DND-41 (cell line): ENCODE data around the gene SLC25A21.

Source experiments
- ATAC-seq: fragments of 200-7000 bp; cut with Tn5 transposase; 3 replicates; pipeline ENCODE4 v1.9.1; 2021; ENCODE audit warnings: low read depth; ENCODE audit not compliant: insufficient read depth
- DNase-seq: peaks from one replicate; pipeline ENCODE4 v3.0.0-alpha.2; 2020
- H2AFZ ChIP-seq: 2 replicates; pipeline ENCODE4 v1.6.0; 2012; ENCODE audit warnings: low read depth, low read length
- H3K27ac ChIP-seq: 2 replicates; pipeline ENCODE4 v1.5.1; 2012; ENCODE audit warnings: low read length, inconsistent platforms
- H3K27me3 ChIP-seq: fragments of 200-600 bp; sonication (generic); 2 replicates; pipeline ENCODE4 v1.6.0; 2012; ENCODE audit warnings: low read length, mild to moderate bottlenecking, inconsistent platforms; ENCODE audit not compliant: insufficient read depth, poor library complexity
- H3K36me3 ChIP-seq: 2 replicates; pipeline ENCODE4 v1.5.1; 2012; ENCODE audit warnings: low read length, inconsistent platforms; ENCODE audit not compliant: insufficient read depth
- H3K4me1 ChIP-seq: 2 replicates; pipeline ENCODE4 v1.5.1; 2012; ENCODE audit warnings: mild to moderate bottlenecking, low read length; ENCODE audit not compliant: insufficient read depth
- H3K4me2 ChIP-seq: 2 replicates; pipeline ENCODE4 v1.6.0; 2012; ENCODE audit warnings: mild to moderate bottlenecking, moderate library complexity, low read length, inconsistent platforms; ENCODE audit not compliant: insufficient read depth
- H3K4me3 ChIP-seq, 2 experiments: fragments of 200-600 bp in 1 of 2; shearing (Covaris generic) in 1 of 2; 2 replicates each; pipeline ENCODE4 v1.5.1; 2012 to 2016; ENCODE audit warnings: inconsistent platforms in 2 of 2, low read length in 2 of 2, mild to moderate bottlenecking in 2 of 2, low read depth in 1 of 2, moderate library complexity in 1 of 2
- H3K79me2 ChIP-seq: 2 replicates; pipeline ENCODE4 v1.6.0; 2012; ENCODE audit warnings: low read length, inconsistent platforms; ENCODE audit not compliant: insufficient read depth
- H3K9ac ChIP-seq: 2 replicates; pipeline ENCODE4 v1.6.0; 2012; ENCODE audit warnings: low read depth, mild to moderate bottlenecking, inconsistent platforms, low read length, moderate library complexity
- H3K9me3 ChIP-seq: 2 replicates; pipeline ENCODE4 v1.5.1; 2012; ENCODE audit warnings: low read length, moderate library complexity, mild to moderate bottlenecking, inconsistent platforms; ENCODE audit not compliant: insufficient read depth, severe bottlenecking
- H4K20me1 ChIP-seq: 2 replicates; pipeline ENCODE4 v1.6.0; 2012; ENCODE audit warnings: low read length; ENCODE audit not compliant: insufficient read depth
- EZH2 ChIP-seq: IDR thresholded peaks from 3 replicates; pipeline ENCODE4 v1.6.1; 2012; ENCODE audit warnings: borderline replicate concordance, low read depth, mild to moderate bottlenecking, moderate library complexity, low read length, inconsistent platforms; ENCODE audit not compliant: severe bottlenecking
- TF ChIP-seq, protein P1 (sequence below): IDR thresholded peaks from 2 replicates; pipeline ENCODE4 v1.5.1; 2012; ENCODE audit warnings: borderline replicate concordance, low read length, moderate library complexity, mild to moderate bottlenecking; ENCODE audit not compliant: poor library complexity, severe bottlenecking; ENCODE audit errors: extremely low read depth

SLC25A21 gene

DNA sequence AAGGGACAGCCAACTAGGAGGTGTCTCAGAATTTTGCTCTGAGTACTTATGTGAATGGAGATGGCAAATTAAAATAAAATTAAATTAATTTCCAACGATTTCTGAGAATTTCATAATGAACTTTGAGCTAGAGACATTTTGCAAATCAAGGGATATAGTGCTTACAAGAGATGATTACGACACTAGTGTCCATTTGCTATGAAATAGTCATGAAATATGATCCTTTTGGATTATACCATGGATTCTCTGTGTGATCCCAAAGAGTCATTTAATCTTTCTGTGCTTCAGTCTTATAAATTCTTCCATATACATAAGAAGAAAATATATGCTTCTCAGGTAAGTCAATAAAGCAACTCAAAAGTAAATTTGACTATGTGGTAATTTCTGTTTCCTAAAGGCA is 240.6 kb downstream of the SLC25A21 start:
- Histone ChIP-seq H3K4me1 (peaks cover 7% of the 10 kb centered on the region), H3K27ac (no peak overlapping the region), H3K27me3 (no peaks in the 10 kb centered on the region), H2AFZ (no peak overlapping the region), H3K9me3 (no peaks in the 10 kb centered on the region), H3K36me3 (no peaks in the 10 kb centered on the region), H4K20me1 (no peaks in the 10 kb centered on the region), H3K9ac (no peak overlapping the region), H3K4me3 (no peak overlapping the region), H3K4me2 (no peak overlapping the region), H3K79me2 (no peaks in the 10 kb centered on the region)
- ATAC-seq (no peak), DNase-seq (no peak)
- TF ChIP-seq, protein P1, sequence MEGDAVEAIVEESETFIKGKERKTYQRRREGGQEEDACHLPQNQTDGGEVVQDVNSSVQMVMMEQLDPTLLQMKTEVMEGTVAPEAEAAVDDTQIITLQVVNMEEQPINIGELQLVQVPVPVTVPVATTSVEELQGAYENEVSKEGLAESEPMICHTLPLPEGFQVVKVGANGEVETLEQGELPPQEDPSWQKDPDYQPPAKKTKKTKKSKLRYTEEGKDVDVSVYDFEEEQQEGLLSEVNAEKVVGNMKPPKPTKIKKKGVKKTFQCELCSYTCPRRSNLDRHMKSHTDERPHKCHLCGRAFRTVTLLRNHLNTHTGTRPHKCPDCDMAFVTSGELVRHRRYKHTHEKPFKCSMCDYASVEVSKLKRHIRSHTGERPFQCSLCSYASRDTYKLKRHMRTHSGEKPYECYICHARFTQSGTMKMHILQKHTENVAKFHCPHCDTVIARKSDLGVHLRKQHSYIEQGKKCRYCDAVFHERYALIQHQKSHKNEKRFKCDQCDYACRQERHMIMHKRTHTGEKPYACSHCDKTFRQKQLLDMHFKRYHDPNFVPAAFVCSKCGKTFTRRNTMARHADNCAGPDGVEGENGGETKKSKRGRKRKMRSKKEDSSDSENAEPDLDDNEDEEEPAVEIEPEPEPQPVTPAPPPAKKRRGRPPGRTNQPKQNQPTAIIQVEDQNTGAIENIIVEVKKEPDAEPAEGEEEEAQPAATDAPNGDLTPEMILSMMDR = no peak
- TF ChIP-seq EZH2 = no peak

DNA sequence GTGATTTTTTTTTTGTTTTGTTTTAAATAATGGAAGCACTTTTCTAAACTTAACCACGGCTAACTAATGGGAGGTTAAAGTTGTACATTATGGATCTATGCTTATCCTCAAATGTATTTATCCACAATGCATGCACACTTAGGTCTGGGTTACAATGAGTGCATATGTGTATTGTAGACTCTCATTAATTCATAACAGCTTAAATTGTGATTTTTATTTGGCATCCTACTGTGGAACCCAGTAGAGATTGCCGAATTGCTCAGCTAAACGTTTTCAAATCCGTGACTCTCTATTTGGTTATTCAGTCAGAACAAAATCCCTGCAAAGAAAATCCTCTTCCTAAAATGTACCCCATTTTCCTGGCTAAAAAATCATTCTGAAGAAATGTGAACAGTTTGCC is 244.0 kb downstream of the SLC25A21 start:
- Histone ChIP-seq H3K9ac (no peak overlapping the region), H3K36me3 (no peaks in the 10 kb centered on the region), H3K27ac (no peak overlapping the region), H3K4me3 (no peak overlapping the region), H3K4me1 (peaks cover 5% of the 10 kb centered on the region), H4K20me1 (no peaks in the 10 kb centered on the region), H3K27me3 (no peaks in the 10 kb centered on the region), H3K79me2 (no peaks in the 10 kb centered on the region), H3K9me3 (no peaks in the 10 kb centered on the region), H2AFZ (no peak overlapping the region), H3K4me2 (no peak overlapping the region)
- ATAC-seq (no peak), DNase-seq (no peak)
- no peak for TF ChIP-seq EZH2
- TF ChIP-seq, protein P1 = no peak

DNA sequence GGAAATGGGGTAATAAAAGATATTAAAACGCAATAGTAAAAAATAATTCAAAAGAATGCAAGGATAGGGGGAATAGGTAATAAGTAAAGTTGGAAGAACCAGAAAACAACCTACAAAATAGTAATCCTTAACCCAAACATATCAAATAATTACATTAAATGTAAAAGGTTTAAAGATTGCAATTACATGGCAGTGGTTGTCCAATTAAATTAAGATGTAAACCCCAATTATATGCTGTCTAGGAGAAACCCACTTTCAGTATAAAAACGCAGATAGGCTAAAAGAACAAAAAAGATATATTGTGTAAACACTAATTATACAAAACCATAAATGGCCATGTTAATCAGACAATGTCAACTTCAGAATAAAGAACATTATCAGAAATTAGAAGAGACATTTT is 247.3 kb downstream of the SLC25A21 start:
- H3K79me2 ChIP-seq = no peaks in the 10 kb centered on the region
- H3K9me3 ChIP-seq = no peaks in the 10 kb centered on the region
- no peak for TF ChIP-seq EZH2
- TF ChIP-seq, protein P1 = no peak
- H3K4me2 ChIP-seq = no peak overlapping the region
- H3K4me1 ChIP-seq = no peaks in the 10 kb centered on the region
- H3K27me3 ChIP-seq = no peaks in the 10 kb centered on the region
- no peaks in the 10 kb centered on the region for H4K20me1 ChIP-seq
- H3K36me3 ChIP-seq = no peaks in the 10 kb centered on the region
- no peak overlapping the region for H2AFZ ChIP-seq
- no peak overlapping the region for H3K4me3 ChIP-seq
- DNase-seq = no peak
- no peak overlapping the region for H3K27ac ChIP-seq
- ATAC-seq = no peak
- H3K9ac ChIP-seq = no peak overlapping the region

DNA sequence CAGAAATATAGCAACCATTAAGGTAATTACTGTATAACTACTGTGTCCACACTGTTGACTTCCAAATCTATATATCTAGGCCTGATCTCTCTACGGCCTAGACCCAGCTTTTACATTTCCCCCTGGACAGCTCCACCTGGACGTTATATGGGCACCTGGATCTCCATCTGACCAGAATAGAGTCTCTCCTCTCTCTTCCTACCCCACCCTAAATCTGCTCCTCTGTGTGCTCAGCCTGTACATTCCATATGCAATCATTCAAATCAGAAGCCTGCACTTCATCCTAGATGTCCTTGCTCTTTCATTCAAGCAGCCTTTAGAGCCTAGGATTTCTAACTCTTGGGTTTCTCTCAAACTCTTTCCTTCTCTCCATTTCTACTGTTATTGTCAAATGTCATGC is 255.7 kb downstream of the SLC25A21 start:
- no peak overlapping the region for H3K4me2 ChIP-seq
- TF ChIP-seq, protein P1 = no peak
- TF ChIP-seq EZH2 = no peak
- H3K36me3 ChIP-seq = no peaks in the 10 kb centered on the region
- H3K27ac ChIP-seq = no peak overlapping the region
- H2AFZ ChIP-seq = no peak overlapping the region
- no peaks in the 10 kb centered on the region for H3K9me3 ChIP-seq
- no peak for DNase-seq
- H3K27me3 ChIP-seq = no peaks in the 10 kb centered on the region
- no peaks in the 10 kb centered on the region for H3K79me2 ChIP-seq
- H4K20me1 ChIP-seq = no peaks in the 10 kb centered on the region
- no peak for ATAC-seq
- no peak overlapping the region for H3K4me3 ChIP-seq
- H3K9ac ChIP-seq = no peak overlapping the region
- no peaks in the 10 kb centered on the region for H3K4me1 ChIP-seq
